HCT116 (cell line): ENCODE measurements around the gene TTR. TPM values are rescaled to one million over a fixed set of nuclear protein-coding genes. Genes with fewer than 3 reads are reported as not detected.

ENCODE experiments used
- ATAC-seq: fragments of 200-7000 bp; cut with Tn5 transposase; 2 replicates; pipeline ENCODE4 v1.9.1; 2020; ENCODE audit warnings: mild to moderate bottlenecking, moderate library complexity
- BruUV-seq: library from RNA; stranded (reverse); fragments of 400-500 nt; replicated peaks from 2 replicates; lab custom pipeline; 2021; lab: Mats Ljungman, UMichigan
- CTCF ChIA-PET: fragments of 300-600 bp; sonication (Branson Sonifier 250); formaldehyde crosslinking; loops from one replicate; lab custom pipeline; 2021; ENCODE audit warnings: antibody characterized with exemption; lab: Charles Lee
- POLR2A ChIA-PET: fragments of 300-600, 350-600 bp; sonication (Branson Sonifier 250); formaldehyde crosslinking; loops from one replicate; lab custom pipeline; 2021; ENCODE audit warnings: antibody characterized with exemption; lab: Charles Lee
- RAD21 ChIA-PET, 2 experiments: fragments of 300-600 bp; sonication (Branson Sonifier 250); formaldehyde crosslinking; loops; one replicate each; lab custom pipeline; 2023; ENCODE audit warnings: low total read pairs in 2 of 2; ENCODE audit not compliant: uncharacterized antibody in 2 of 2, unreplicated experiment in 2 of 2, low non-redundant PET in 1 of 2; lab: Charles Lee
- DNase-seq: peaks from one replicate; pipeline ENCODE4 v3.0.0-alpha.2; 2010; ENCODE audit warnings: low read depth, low spot score
- H2AFZ ChIP-seq: fragments of 200-600 bp; shearing (Covaris generic), sonication (generic); 2 replicates; pipeline ENCODE4 v1.6.1; 2017; ENCODE audit warnings: low read depth, mixed run types, mixed read lengths, antibody characterized with exemption, low read length; ENCODE audit not compliant: poor library complexity, severe bottlenecking
- H3K27ac ChIP-seq: 2 replicates; pipeline ENCODE4 v1.5.1; 2012; ENCODE audit warnings: low read depth, low read length
- H3K27me3 ChIP-seq: fragments of 200-600 bp; sonication (generic); 2 replicates; pipeline ENCODE4 v1.6.1; 2016; ENCODE audit warnings: mixed run types, low read length, mixed read lengths; ENCODE audit not compliant: insufficient read depth
- H3K36me3 ChIP-seq, 2 experiments: fragments of 200-500 bp in 1 of 2; fragments of 200-600 bp in 1 of 2; sonication (Bioruptor generic) in 1 of 2; sonication (generic) in 1 of 2; 2 replicates each; pipeline versions ENCODE4 v1.5.1 to v1.6.1; 2014 to 2016; ENCODE audit warnings: low read length in 2 of 2, inconsistent platforms in 1 of 2, mixed read lengths in 1 of 2, mixed run types in 1 of 2; ENCODE audit not compliant: insufficient read depth in 2 of 2, control insufficient read depth in 1 of 2
- H3K4me1 ChIP-seq, 2 experiments: fragments of 200-600 bp in 1 of 2; sonication (generic) in 1 of 2; 2 replicates each; pipeline versions ENCODE4 v1.5.1 to v1.6.1; 2012 to 2017; ENCODE audit warnings: low read length in 2 of 2, inconsistent platforms in 1 of 2, mild to moderate bottlenecking in 1 of 2, mixed read lengths in 1 of 2, mixed run types in 1 of 2, moderate library complexity in 1 of 2; ENCODE audit not compliant: insufficient read depth in 2 of 2, control insufficient read depth in 1 of 2
- H3K4me2 ChIP-seq: fragments of 200-600 bp; sonication (generic); 2 replicates; pipeline ENCODE4 v1.6.1; 2017; ENCODE audit warnings: mixed run types, low read length, mixed read lengths
- H3K4me3 ChIP-seq, 2 experiments: fragments of 200-600 bp in 1 of 2; sonication (generic) in 1 of 2; replicated peaks in 1 of 2; 2 replicates each; pipeline ENCODE4 v1.5.1; 2011 to 2016; ENCODE audit warnings: low read length in 2 of 2, control low read depth in 1 of 2, low read depth in 1 of 2, mild to moderate bottlenecking in 1 of 2, mixed read lengths in 1 of 2, mixed run types in 1 of 2
- H3K79me2 ChIP-seq: fragments of 200-600 bp; sonication (generic); 2 replicates; pipeline ENCODE4 v1.6.1; 2017; ENCODE audit warnings: mild to moderate bottlenecking, mixed run types, low read length, moderate library complexity, mixed read lengths; ENCODE audit not compliant: insufficient read depth
- H3K9ac ChIP-seq: fragments of 200-600 bp; sonication (generic); 2 replicates; pipeline ENCODE4 v1.6.1; 2016; ENCODE audit warnings: low read length, mixed read lengths
- H3K9me2 ChIP-seq: fragments of 200-600 bp; sonication (generic), shearing (Covaris generic); 2 replicates; pipeline ENCODE4 v1.6.1; 2017; ENCODE audit warnings: mixed run types, mild to moderate bottlenecking, moderate library complexity; ENCODE audit not compliant: insufficient read depth
- H3K9me3 ChIP-seq, 2 experiments: fragments of 200-500 bp in 1 of 2; fragments of 200-600 bp in 1 of 2; sonication (Bioruptor generic) in 1 of 2; sonication (generic) in 1 of 2; 2 replicates each; pipeline ENCODE4 v1.6.1; 2014 to 2017; ENCODE audit warnings: low read length in 2 of 2, mixed read lengths in 2 of 2, inconsistent platforms in 1 of 2, low read depth in 1 of 2, mild to moderate bottlenecking in 1 of 2, mixed run types in 1 of 2, moderate library complexity in 1 of 2; ENCODE audit not compliant: control insufficient read depth in 1 of 2, insufficient read depth in 1 of 2
- H4K20me1 ChIP-seq: fragments of 200-600 bp; sonication (generic), shearing (Covaris generic); 2 replicates; pipeline ENCODE4 v1.6.1; 2017; ENCODE audit warnings: mixed run types, mild to moderate bottlenecking, moderate library complexity; ENCODE audit not compliant: insufficient read depth
- EGR1 ChIP-seq: IDR thresholded peaks from 2 replicates; pipeline ENCODE4 v1.6.1; 2012; ENCODE audit warnings: low read depth
- EZH2 ChIP-seq: fragments of 200-600 bp; sonication (generic); IDR thresholded peaks from 2 replicates; pipeline ENCODE4 v1.6.1; 2017; ENCODE audit warnings: antibody characterized with exemption, mixed run types
- FOSL1 ChIP-seq: IDR thresholded peaks from 2 replicates; pipeline ENCODE4 v1.6.1; 2012; ENCODE audit warnings: low read depth
- SIN3A ChIP-seq: IDR thresholded peaks from 2 replicates; pipeline ENCODE4 v1.6.1; 2012; ENCODE audit warnings: low read depth
- SP1 ChIP-seq: IDR thresholded peaks from 2 replicates; pipeline ENCODE4 v1.6.1; 2012; ENCODE audit warnings: low read depth
- YY1 ChIP-seq: IDR thresholded peaks from 2 replicates; pipeline ENCODE4 v1.6.1; 2011; ENCODE audit warnings: low read length, low read depth, moderate library complexity, mild to moderate bottlenecking; ENCODE audit not compliant: insufficient replicate concordance; ENCODE audit errors: extremely low read depth
- ZNF274 ChIP-seq: fragments of 200-500 bp; sonication (Bioruptor generic); IDR thresholded peaks from 2 replicates; pipeline ENCODE4 v1.6.1; 2014; ENCODE audit warnings: mild to moderate bottlenecking, low read depth, low read length, inconsistent platforms
- intact Hi-C: fragments of 100-400 bp; cut with micrococcal nuclease; formaldehyde crosslinking; loops from 2 replicates; pipeline ENCODE4 v1.10.0; 2022
- total RNA-seq: library from RNA; stranded (reverse); gene quantifications from one replicate; pipeline ENCODE4 v1.2.1, GENCODE V29; 2021; ENCODE audit not compliant: unreplicated experiment
- TF ChIP-seq, protein P1 (sequence below), 3 experiments: fragments of 200-600 bp in 1 of 3; sonication (generic) in 1 of 3; IDR thresholded peaks in 2 of 3; conservative IDR thresholded peaks in 1 of 3; 2 replicates each; pipeline ENCODE4 v1.5.1; 2012 to 2017; ENCODE audit warnings: low read depth in 2 of 3, low read length in 2 of 3, antibody characterized with exemption in 1 of 3, borderline replicate concordance in 1 of 3, control low read depth in 1 of 3, mild to moderate bottlenecking in 1 of 3, mixed read lengths in 1 of 3, mixed run types in 1 of 3, moderate library complexity in 1 of 3; ENCODE audit not compliant: insufficient read depth in 1 of 3
- TF ChIP-seq, protein P2 (sequence below): IDR thresholded peaks from 2 replicates; pipeline ENCODE4 v1.6.1; 2012

Gene TTR
- total RNA-seq, 1 experiment from 2014 or later = 1.2 TPM

DNA sequence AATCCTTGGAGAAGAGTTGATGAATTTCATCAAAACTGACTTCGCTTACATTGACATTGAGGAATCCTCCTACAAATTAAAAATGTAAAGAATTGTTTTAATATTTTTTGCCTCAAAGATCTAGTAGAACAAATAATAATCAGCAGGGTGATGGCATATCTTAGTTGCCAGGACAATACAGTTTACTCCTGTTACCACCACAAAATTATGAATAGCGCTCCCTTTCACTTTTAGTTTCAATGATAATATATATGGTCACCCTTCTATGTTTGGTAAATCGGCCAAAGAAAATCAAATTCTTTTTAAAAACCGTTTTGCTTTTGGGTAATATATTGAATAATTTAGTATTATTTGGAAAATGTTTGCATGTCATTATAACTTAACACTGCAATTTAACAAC, 53.7 kb downstream of the TTR start:
- intact Hi-C loops = no loop called here
- H3K4me1 ChIP-seq = peaks cover 14 to 29% of the 10 kb centered on the region in 2 experiments
- TF ChIP-seq FOSL1 (no peak), YY1 (no peak), ZNF274 (no peak), SIN3A (no peak), EGR1 (no peak), EZH2 (no peak), SP1 (no peak)
- TF ChIP-seq, protein P1, sequence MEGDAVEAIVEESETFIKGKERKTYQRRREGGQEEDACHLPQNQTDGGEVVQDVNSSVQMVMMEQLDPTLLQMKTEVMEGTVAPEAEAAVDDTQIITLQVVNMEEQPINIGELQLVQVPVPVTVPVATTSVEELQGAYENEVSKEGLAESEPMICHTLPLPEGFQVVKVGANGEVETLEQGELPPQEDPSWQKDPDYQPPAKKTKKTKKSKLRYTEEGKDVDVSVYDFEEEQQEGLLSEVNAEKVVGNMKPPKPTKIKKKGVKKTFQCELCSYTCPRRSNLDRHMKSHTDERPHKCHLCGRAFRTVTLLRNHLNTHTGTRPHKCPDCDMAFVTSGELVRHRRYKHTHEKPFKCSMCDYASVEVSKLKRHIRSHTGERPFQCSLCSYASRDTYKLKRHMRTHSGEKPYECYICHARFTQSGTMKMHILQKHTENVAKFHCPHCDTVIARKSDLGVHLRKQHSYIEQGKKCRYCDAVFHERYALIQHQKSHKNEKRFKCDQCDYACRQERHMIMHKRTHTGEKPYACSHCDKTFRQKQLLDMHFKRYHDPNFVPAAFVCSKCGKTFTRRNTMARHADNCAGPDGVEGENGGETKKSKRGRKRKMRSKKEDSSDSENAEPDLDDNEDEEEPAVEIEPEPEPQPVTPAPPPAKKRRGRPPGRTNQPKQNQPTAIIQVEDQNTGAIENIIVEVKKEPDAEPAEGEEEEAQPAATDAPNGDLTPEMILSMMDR (IDR thresholded peaks at IDR 0.05 in 2 of 3, conservative IDR thresholded peaks at IDR 0.05 in 1 of 3; ENCODE audit: borderline replicate concordance in 1 of 3, insufficient read depth in 1 of 3, low read depth in 2 of 3, low read length in 2 of 3) = no peak
- TF ChIP-seq, protein P2, sequence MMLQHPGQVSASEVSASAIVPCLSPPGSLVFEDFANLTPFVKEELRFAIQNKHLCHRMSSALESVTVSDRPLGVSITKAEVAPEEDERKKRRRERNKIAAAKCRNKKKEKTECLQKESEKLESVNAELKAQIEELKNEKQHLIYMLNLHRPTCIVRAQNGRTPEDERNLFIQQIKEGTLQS = no peak
- H3K9ac ChIP-seq = no peak overlapping the region
- ChIA-PET CTCF (no interaction called here), RAD21 (no interaction called here), POLR2A (no interaction called here)
- no peaks in the 10 kb centered on the region for H3K9me3 ChIP-seq
- no peaks in the 10 kb centered on the region for H3K36me3 ChIP-seq
- ATAC-seq (no peak), DNase-seq (no peak)
- H3K4me3 ChIP-seq = no peak overlapping the region
- H3K27ac ChIP-seq = no peak overlapping the region
- BruUV-seq = no TSS peak
- no peaks in the 10 kb centered on the region for H4K20me1 ChIP-seq
- H3K79me2 ChIP-seq = no peaks in the 10 kb centered on the region
- no peaks in the 10 kb centered on the region for H3K9me2 ChIP-seq
- H3K27me3 ChIP-seq = no peaks in the 10 kb centered on the region
- H2AFZ ChIP-seq = no peak overlapping the region
- no peak overlapping the region for H3K4me2 ChIP-seq
